Measurements from ENCODE around the gene BEST1. TPM values are rescaled to one million over a fixed set of nuclear protein-coding genes. Genes with fewer than 3 reads are reported as not detected.
A peak's percentile ranks its signal among the peaks of the same experiment; 100 is the strongest.

Gene BEST1
- total and polyA plus RNA-seq, 2 of the 13 experiments (the other 11 are each of a cell fraction or from before 2014, with no cell fraction given): 0.09 to 0.65 TPM

GRCh38 chr11:61917334-61918109, 32.6 kb upstream of the BEST1 start, which contains the start of gene RAB3IL1 (continued):
- TF ChIP-seq ZNF687 (CRISPR knock-in tag; IDR thresholded peaks at IDR 0.05) (peak; percentile 20; the same call in 1 of the 2 replicates), ZBTB42 (CRISPR knock-in tag; IDR thresholded peaks at IDR 0.05) (no peak), MAX (IDR thresholded peaks at IDR 0.05) (peak; percentile 56; the same call in 1 of the 2 replicates), USF2 (IDR thresholded peaks at IDR 0.05; ENCODE audit: low read depth, low read length) (peak; percentile 32; the same call in 1 of the 2 replicates), USF2 (CRISPR knock-in tag; IDR thresholded peaks at IDR 0.05; ENCODE audit: borderline replicate concordance) (no peak), ZNF33A (CRISPR knock-in tag; IDR thresholded peaks at IDR 0.05; ENCODE audit: borderline replicate concordance) (no peak), E2F5 (CRISPR knock-in tag; conservative IDR thresholded peaks at IDR 0.05) (no peak), SALL1 (CRISPR knock-in tag; IDR thresholded peaks at IDR 0.05) (0 out of 2 replicates have a peak, but pooled peaks have one; percentile 15)
